IgD-negative memory B cell (primary cell): ENCODE results near the gene CTRL. TPM values are rescaled to one million over a fixed set of nuclear protein-coding genes. Genes with fewer than 3 reads are reported as not detected.
"Not testable (repeated sequence)": the region's sequence is repeated elsewhere in the genome, so short reads cannot be mapped to it uniquely, and the experiment has no call there.

Source experiments
- H3K27ac Mint-ChIP-seq, 3 donors: one replicate each; pipeline ENCODE4 v1.8.0; 2020 to 2022; ENCODE audit warnings: mild to moderate bottlenecking in 3 of 3, mixed read lengths in 3 of 3, moderate library complexity in 1 of 3
- H3K27me3 Mint-ChIP-seq: one replicate; pipeline ENCODE4 v1.8.0; 2021; ENCODE audit warnings: mixed read lengths
- H3K36me3 Mint-ChIP-seq: one replicate; pipeline ENCODE4 v1.8.0; 2020; ENCODE audit warnings: mild to moderate bottlenecking, mixed read lengths
- H3K4me1 Mint-ChIP-seq, 3 donors: one replicate each; pipeline ENCODE4 v1.8.0; 2020 to 2022; ENCODE audit warnings: mixed read lengths in 3 of 3, mild to moderate bottlenecking in 1 of 3
- H3K4me3 Mint-ChIP-seq, 4 donors: one replicate each; pipeline ENCODE4 v1.8.0; 2020 to 2022; ENCODE audit warnings: mild to moderate bottlenecking in 4 of 4, mixed read lengths in 4 of 4, moderate library complexity in 3 of 4
- H3K9me3 Mint-ChIP-seq, 3 donors: one replicate each; pipeline ENCODE4 v1.8.0; 2020 to 2021; ENCODE audit warnings: mixed read lengths in 3 of 3, mild to moderate bottlenecking in 1 of 3
- polyA plus RNA-seq: library from polyadenylated mRNA; unstranded; fragments of 300-500 nt; fragmentation: Illumina TruSeq; gene quantifications from one replicate; pipeline ENCODE4 v1.2.3, GENCODE V29; 2021

CTRL gene
- polyA plus RNA-seq, 1 donor from 2014 or later = 2.1 TPM

GRCh38 chr16:67939507-67940445 lies 8.1 kb upstream of the CTRL start:
- Mint-ChIP-seq H3K4me1 (peaks cover 12 to 26% (median 22%) of the 10 kb centered on the region in 3 donors), H3K27ac (peak overlapping the region; percentile 40 to 92 (median 87)), H3K9me3 (no peaks in the 10 kb centered on the region), H3K4me3 (peak overlapping the region in 2 of 4 donors; percentile 42 to 53), H3K27me3 (no peaks in the 10 kb centered on the region), H3K36me3 (peaks cover 2% of the 10 kb centered on the region)

- H3K27me3 Mint-ChIP-seq, H3K27ac Mint-ChIP-seq, H3K36me3 Mint-ChIP-seq, H3K9me3 Mint-ChIP-seq: not testable (repeated sequence)
- H3K4me3 Mint-ChIP-seq = peak overlapping the region in 1 of 4 donors; percentile 100
- H3K4me1 Mint-ChIP-seq = peaks cover 12 to 30% (median 26%) of the 10 kb centered on the region in 3 donors
Observed at GRCh38 chr16:67937713-67938112, 6.1 kb upstream of the CTRL start.

DNA sequence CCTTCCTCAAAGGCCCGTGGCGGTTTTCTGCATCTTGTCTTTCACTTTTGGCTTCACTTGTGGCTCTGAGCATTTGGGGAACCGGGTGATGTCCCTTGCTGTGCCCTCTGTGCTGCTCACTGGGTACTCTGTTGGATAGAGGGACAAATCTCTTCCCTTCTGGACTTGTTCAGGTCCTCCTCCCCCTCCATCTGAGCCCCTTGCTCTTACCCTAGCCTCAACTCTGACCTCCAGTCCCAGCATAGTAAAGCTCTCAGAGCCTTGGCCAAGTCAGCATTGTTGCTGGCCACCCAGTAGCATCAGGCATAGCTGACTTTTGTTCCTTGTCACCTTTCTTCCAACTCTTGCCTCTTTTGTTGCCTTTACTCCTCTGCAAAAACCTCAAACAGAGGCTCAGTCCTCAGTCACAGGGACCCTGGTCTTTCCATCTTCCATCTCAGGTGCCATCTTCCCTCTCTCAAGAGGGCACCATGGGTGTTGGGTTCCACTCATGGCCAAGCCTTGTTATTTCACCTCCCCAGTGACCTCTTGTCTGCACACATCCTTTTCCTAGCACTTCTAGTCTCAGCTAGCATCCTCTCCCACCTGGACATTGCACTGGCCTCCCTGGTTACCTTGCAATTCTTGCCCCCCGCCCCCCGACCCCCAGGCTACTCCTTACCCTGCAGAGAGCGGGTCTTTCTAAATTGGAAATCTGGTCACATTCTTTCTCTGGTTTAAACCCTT lies 5.4 kb upstream of the CTRL start:
- Mint-ChIP-seq H3K4me3 (peak overlapping the region; percentile 94 to 100 (median 99)), H3K4me1 (peaks cover 12 to 29% (median 24%) of the 10 kb centered on the region in 3 donors), H3K36me3 (peaks cover 5% of the 10 kb centered on the region), H3K9me3 (no peaks in the 10 kb centered on the region), H3K27me3 (no peaks in the 10 kb centered on the region), H3K27ac (peak overlapping the region; percentile 96 to 99 (median 97))

GRCh38 chr16:67936124-67936879 lies 4.6 kb upstream of the CTRL start, which contains the start of gene PSMB10:
Gene PSMB10, minus strand, starts transcription at chr16:67936850. Its CDS starts 101 bp downstream, at chr16:67936749.
- Mint-ChIP-seq H3K27me3 (no peaks in the 10 kb centered on the region), H3K4me1 (peaks cover 12 to 26% (median 20%) of the 10 kb centered on the region in 3 donors), H3K27ac (peak within 1 kb of the TSS; percentile 96 to 99 (median 97)), H3K4me3 (peak within 1 kb of the TSS; percentile 94 to 100 (median 99)), H3K36me3 (peaks cover 5% of the 10 kb centered on the region), H3K9me3 (no peaks in the 10 kb centered on the region)

DNA sequence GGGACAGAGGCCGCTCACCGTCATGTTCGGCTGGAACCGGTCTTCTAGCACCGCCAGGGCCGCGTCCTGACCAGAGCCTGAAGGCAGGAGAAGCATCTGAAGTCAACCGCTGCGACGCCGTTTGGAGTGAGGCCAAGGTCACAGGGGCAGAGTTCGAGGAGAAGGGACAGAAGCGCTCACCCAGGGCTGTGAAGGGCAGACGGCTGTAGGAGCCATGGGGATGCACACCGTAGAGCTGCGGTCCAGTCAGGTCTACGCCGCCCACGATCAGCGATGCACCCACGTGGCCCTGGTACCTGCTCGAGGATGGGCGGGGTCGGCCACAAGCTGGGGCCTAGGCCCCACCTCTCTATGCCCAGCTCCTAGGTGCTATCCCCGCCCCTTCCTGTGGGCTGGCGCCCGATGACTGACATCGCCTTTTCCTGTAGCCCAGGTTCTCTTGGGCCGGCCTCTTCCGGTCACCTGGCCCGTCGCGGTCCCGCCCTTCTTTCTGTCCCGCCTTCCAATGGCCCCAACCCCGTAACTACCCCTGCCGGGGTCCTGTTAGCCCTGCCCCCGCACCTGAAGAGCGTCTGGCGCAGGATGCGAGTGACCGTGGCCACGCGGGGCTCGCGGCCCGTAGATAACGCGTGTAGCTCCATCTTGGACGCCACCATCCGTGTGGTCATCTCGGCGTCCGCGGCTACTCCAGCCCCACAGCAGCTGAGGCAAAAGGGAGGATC lies 3.9 kb upstream of the CTRL start:
- Mint-ChIP-seq H3K27me3 (no peaks in the 10 kb centered on the region), H3K4me3 (peak overlapping the region; percentile 94 to 100 (median 99)), H3K9me3 (no peaks in the 10 kb centered on the region), H3K36me3 (peaks cover 6% of the 10 kb centered on the region), H3K4me1 (peaks cover 12 to 26% (median 20%) of the 10 kb centered on the region in 3 donors), H3K27ac (peak overlapping the region; percentile 96 to 99 (median 97))

DNA sequence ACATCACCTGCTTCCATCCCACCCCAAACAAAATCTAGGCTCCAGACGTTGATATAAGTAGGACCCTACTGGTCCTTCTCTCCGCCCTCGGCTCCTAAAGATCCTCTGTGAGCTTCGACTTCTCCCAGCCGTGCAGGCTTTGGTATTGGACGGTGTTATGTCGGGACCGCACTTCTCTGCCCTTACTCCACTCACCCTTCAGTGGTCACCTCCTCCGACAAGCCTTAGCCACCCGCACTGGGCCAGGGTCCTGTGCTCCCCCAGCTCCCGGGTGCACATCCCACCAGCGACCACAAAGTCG lies 3.4 kb upstream of the CTRL start:
- peak overlapping the region in 3 of 4 donors; percentile 98 to 100 (median 100) for H3K4me3 Mint-ChIP-seq

GRCh38 chr16:67934306-67935100 lies 2.8 kb upstream of the CTRL start:
- peaks cover 7 to 17% (median 14%) of the 10 kb centered on the region in 3 donors for H3K4me1 Mint-ChIP-seq
- H3K27me3 Mint-ChIP-seq = no peaks in the 10 kb centered on the region
- H3K4me3 Mint-ChIP-seq = peak overlapping the region in 1 of 4 donors; percentile 100
- no peaks in the 10 kb centered on the region for H3K9me3 Mint-ChIP-seq
- peak overlapping the region in 2 of 3 donors; percentile 63 to 99 for H3K27ac Mint-ChIP-seq
- peaks cover 6% of the 10 kb centered on the region for H3K36me3 Mint-ChIP-seq

More for the DNA sequence above, 3.4 kb upstream of the CTRL start:
- H3K36me3 Mint-ChIP-seq = peaks cover 6% of the 10 kb centered on the region
- peak overlapping the region; percentile 96 to 99 (median 97) for H3K27ac Mint-ChIP-seq
- no peaks in the 10 kb centered on the region for H3K9me3 Mint-ChIP-seq
- no peaks in the 10 kb centered on the region for H3K27me3 Mint-ChIP-seq
- peaks cover 9 to 21% (median 17%) of the 10 kb centered on the region in 3 donors for H3K4me1 Mint-ChIP-seq

GRCh38 chr16:67933805-67934204 lies 2.1 kb upstream of the CTRL start:
- Mint-ChIP-seq H3K27me3 (no peaks in the 10 kb centered on the region), H3K36me3 (peaks cover 6% of the 10 kb centered on the region), H3K9me3 (no peaks in the 10 kb centered on the region), H3K4me3 (peak overlapping the region in 2 of 4 donors; percentile 7 to 61), H3K27ac (peak overlapping the region in 2 of 3 donors; percentile 63 to 99), H3K4me1 (peaks cover 7 to 17% (median 14%) of the 10 kb centered on the region in 3 donors)

DNA sequence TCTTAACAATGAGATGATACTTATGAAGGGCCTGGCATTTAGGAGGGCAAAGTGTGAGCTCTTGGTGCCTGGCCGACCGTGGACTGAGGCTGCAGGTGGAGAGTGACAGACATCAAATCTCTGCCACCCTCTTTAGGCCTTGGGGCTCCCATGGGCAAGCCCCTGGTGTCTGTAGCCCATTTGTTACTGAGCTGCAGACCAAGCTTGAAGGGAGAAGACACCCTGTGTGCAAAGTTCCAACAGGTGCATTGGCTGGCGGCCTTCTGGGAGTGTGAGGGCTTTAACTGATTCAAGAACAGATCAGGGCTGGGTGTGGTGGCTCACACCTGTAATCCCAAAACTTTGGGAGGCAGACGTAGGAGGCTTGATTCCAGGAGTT lies 789 bp upstream of the CTRL start:
- Mint-ChIP-seq H3K36me3 (peaks cover 6% of the 10 kb centered on the region), H3K4me1 (peaks cover 7 to 21% (median 17%) of the 10 kb centered on the region in 3 donors), H3K27ac (no peak overlapping the region), H3K4me3 (no peak overlapping the region), H3K27me3 (no peaks in the 10 kb centered on the region), H3K9me3 (no peaks in the 10 kb centered on the region)

DNA sequence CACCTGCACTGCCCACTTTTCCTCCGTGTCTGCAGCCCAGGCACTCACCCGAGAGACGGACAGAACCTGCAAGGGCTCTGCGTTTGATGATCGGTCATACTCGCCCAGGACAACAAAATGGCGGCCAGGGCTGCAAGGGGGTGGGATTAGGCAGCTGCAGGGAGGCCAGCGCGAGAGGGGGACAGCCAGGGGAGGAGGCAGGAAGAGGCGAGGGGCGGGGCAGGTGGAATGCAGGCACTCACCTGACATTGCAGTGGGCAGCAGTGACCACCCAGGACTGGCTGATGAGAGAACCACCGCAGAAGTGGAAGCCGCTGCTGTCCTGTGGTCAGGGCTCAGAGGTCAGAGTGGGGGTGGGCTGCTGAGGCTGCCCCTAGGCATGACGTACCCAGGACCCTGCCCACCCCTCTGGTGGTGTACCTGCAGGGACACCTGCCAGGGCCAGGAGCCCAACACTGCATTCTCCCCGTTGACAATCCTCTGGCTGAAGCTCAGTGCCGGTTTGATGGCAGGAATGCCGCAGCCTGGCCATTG lies 917 bp downstream of the CTRL start:
- Mint-ChIP-seq H3K4me1 (peaks cover 10 to 23% (median 20%) of the 10 kb centered on the region in 3 donors), H3K36me3 (peaks cover 6% of the 10 kb centered on the region), H3K27ac (no peak overlapping the region), H3K27me3 (no peaks in the 10 kb centered on the region), H3K4me3 (no peak overlapping the region), H3K9me3 (no peaks in the 10 kb centered on the region)

DNA sequence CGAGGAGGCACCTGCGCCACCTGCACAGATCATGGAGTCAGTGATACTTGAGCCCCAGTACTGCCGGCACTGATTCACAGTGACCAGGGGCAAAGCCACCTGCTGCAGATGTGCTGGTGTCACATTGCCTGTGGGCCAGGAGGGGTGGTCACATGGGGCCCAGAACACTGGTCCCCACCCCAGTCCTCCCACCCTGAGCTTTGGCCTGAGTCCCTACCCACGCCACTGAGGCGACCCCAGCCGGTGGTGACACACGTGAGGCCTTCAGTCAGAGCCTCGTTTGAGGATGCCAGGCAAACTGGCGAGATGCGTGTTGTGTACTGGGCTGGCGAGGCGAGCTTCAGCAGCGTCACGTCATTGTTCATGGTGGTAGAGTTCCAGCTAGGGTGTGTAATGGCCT lies 1.5 kb downstream of the CTRL start:
- peaks cover 5 to 22% (median 21%) of the 10 kb centered on the region in 3 donors for H3K4me1 Mint-ChIP-seq
- peaks cover 6% of the 10 kb centered on the region for H3K36me3 Mint-ChIP-seq
- peak overlapping the region in 1 of 3 donors; percentile 60 for H3K27ac Mint-ChIP-seq
- H3K27me3 Mint-ChIP-seq = no peaks in the 10 kb centered on the region
- H3K4me3 Mint-ChIP-seq = no peak overlapping the region
- H3K9me3 Mint-ChIP-seq = no peaks in the 10 kb centered on the region

- Mint-ChIP-seq H3K36me3 (peaks cover 2% of the 10 kb centered on the region), H3K9me3 (no peaks in the 10 kb centered on the region), H3K27ac (peak overlapping the region in 2 of 3 donors; percentile 36 to 62), H3K27me3 (no peaks in the 10 kb centered on the region), H3K4me3 (no peak overlapping the region), H3K4me1 (peaks cover 5 to 16% (median 15%) of the 10 kb centered on the region in 3 donors)
Observed at GRCh38 chr16:67928561-67929364, 2.9 kb downstream of the CTRL start.
